HG02885 (cell line): ENCODE measurements around the gene LPCAT3.

Experiments
- ATAC-seq: cut with Tn5 transposase; IDR thresholded peaks from one replicate; pipeline ENCODE4 v1.9.1; 2021; ENCODE audit warnings: mild to moderate bottlenecking; ENCODE audit not compliant: unreplicated experiment, poor library complexity

Gene LPCAT3

GRCh38 chr12:7004287-7004803 lies 13.9 kb downstream of the LPCAT3 start:
- no peak for ATAC-seq

GRCh38 chr12:7001921-7002591 lies 16.2 kb downstream of the LPCAT3 start:
- ATAC-seq: no peak

- ATAC-seq: no peak
Observed at GRCh38 chr12:6998715-6999451, 19.4 kb downstream of the LPCAT3 start.

- ATAC-seq: no peak
Observed at GRCh38 chr12:6996040-6996441, 22.2 kb downstream of the LPCAT3 start.

GRCh38 chr12:6987956-6988553 lies 30.2 kb downstream of the LPCAT3 start:
- no peak for ATAC-seq

GRCh38 chr12:6982532-6982931 lies 35.7 kb downstream of the LPCAT3 start:
- ATAC-seq: no peak

GRCh38 chr12:6981152-6982052 lies 36.9 kb downstream of the LPCAT3 start:
- no peak for ATAC-seq

- ATAC-seq: no peak
Observed at GRCh38 chr12:6980740-6981139, 37.5 kb downstream of the LPCAT3 start.

GRCh38 chr12:6980075-6980474 lies 38.2 kb downstream of the LPCAT3 start:
- no peak for ATAC-seq

GRCh38 chr12:6979453-6979852 lies 38.8 kb downstream of the LPCAT3 start:
- ATAC-seq: no peak

GRCh38 chr12:6979021-6979420 lies 39.3 kb downstream of the LPCAT3 start:
- ATAC-seq: no peak

GRCh38 chr12:6978611-6979011 lies 39.7 kb downstream of the LPCAT3 start:
- no peak for ATAC-seq

- ATAC-seq: no peak
Observed at GRCh38 chr12:6978188-6978587, 40.1 kb downstream of the LPCAT3 start.

- ATAC-seq: no peak
Observed at GRCh38 chr12:6977653-6978052, 40.6 kb downstream of the LPCAT3 start.

GRCh38 chr12:6975297-6976032 lies 42.8 kb downstream of the LPCAT3 start:
- no peak for ATAC-seq

- no peak for ATAC-seq
Observed at GRCh38 chr12:6974180-6974579, 44.1 kb downstream of the LPCAT3 start.

- ATAC-seq: no peak
Observed at GRCh38 chr12:6970096-6970527, 48.2 kb downstream of the LPCAT3 start.

- no peak for ATAC-seq
Observed at GRCh38 chr12:6968426-6968825, 49.9 kb downstream of the LPCAT3 start.

GRCh38 chr12:6967651-6968100 lies 50.6 kb downstream of the LPCAT3 start:
- no peak for ATAC-seq

- no peak for ATAC-seq
Observed at GRCh38 chr12:6966351-6966750, 51.9 kb downstream of the LPCAT3 start.
